ENCODE data around the gene CRX. TPM values are rescaled to one million over a fixed set of nuclear protein-coding genes. Genes with fewer than 3 reads are reported as not detected.
"Not testable (repeated sequence)": the region's sequence is repeated elsewhere in the genome, so short reads cannot be mapped to it uniquely, and the experiment has no call there.

CRX gene
- total RNA-seq (0.11 and 0.15 TPM in 2 replicates), polyA plus RNA-seq (0.04 and 0.06 TPM in 2 replicates)

GRCh38 chr19:47821460-47822020 lies at the start of gene CRX:
Gene CRX (plus strand): TSS chr19:47821937. CDS start chr19:47834444, 12,507 bp downstream.
- no peak for DNase-seq (ENCODE audit: low read depth in 1 of 2, low spot score in 1 of 2)
- no peaks in the 10 kb centered on the region for H3K27me3 ChIP-seq

GRCh38 chr19:47776568-47776967 lies 45.2 kb upstream of the CRX start:
- Histone ChIP-seq H3K27ac (no peak overlapping the region), H3K4me1 (ENCODE audit: low read depth) (peaks cover 11% of the 10 kb centered on the region), H3K27me3 (no peaks in the 10 kb centered on the region), H3K9me3 (ENCODE audit: low read depth) (no peaks in the 10 kb centered on the region), H3K36me3 (peaks cover 10% of the 10 kb centered on the region), H3K4me3 (no peak overlapping the region)
- TF ChIP-seq CTCF (IDR thresholded peaks at IDR 0.05; ENCODE audit: low read depth, low read length) = no peak
- DNase-seq (ENCODE audit: low read depth in 1 of 2, low spot score in 1 of 2) = no peak

More at GRCh38 chr19:47821460-47822020, at the start of gene CRX:
- Histone ChIP-seq H3K9me3 (ENCODE audit: low read depth) (no peaks in the 10 kb centered on the region), H3K4me1 (ENCODE audit: low read depth) (peaks cover 11% of the 10 kb centered on the region), H3K27ac (no peak within 1 kb of the TSS), H3K4me3 (no peak within 1 kb of the TSS), H3K36me3 (no peaks in the 10 kb centered on the region)
- TF ChIP-seq CTCF (IDR thresholded peaks at IDR 0.05; ENCODE audit: low read depth, low read length) = no peak

- H3K27ac ChIP-seq = peak overlapping the region; percentile 100
- peaks cover 17% of the 10 kb centered on the region for H3K36me3 ChIP-seq
- H3K4me1 ChIP-seq (ENCODE audit: low read depth) = peaks cover 11% of the 10 kb centered on the region
- peak overlapping the region; percentile 68 for H3K4me3 ChIP-seq
- DNase-seq (ENCODE audit: low read depth in 1 of 2, low spot score in 1 of 2); H3K27me3 ChIP-seq; H3K9me3 ChIP-seq (ENCODE audit: low read depth): not testable (repeated sequence)
These were observed 44.3 kb upstream of the CRX start for GRCh38 chr19:47777245-47778048.

- peak within 1 kb of the TSS; percentile 68 for H3K4me3 ChIP-seq
- peak within 1 kb of the TSS; percentile 100 for H3K27ac ChIP-seq
- no peaks in the 10 kb centered on the region for H3K27me3 ChIP-seq
- no peaks in the 10 kb centered on the region for H3K9me3 ChIP-seq (ENCODE audit: low read depth)
- peaks cover 11% of the 10 kb centered on the region for H3K4me1 ChIP-seq (ENCODE audit: low read depth)
- peaks cover 23% of the 10 kb centered on the region for H3K36me3 ChIP-seq
- no peak for TF ChIP-seq CTCF (IDR thresholded peaks at IDR 0.05; ENCODE audit: low read depth, low read length)
- DNase-seq (ENCODE audit: low read depth in 1 of 2, low spot score in 1 of 2) = peak; percentile 79 to 88
These were observed 43.4 kb upstream of the CRX start, which contains the start of gene SELENOW for GRCh38 chr19:47778049-47778953. Gene SELENOW (plus strand): TSS chr19:47778703. CDS start chr19:47778786, 83 bp downstream.

GRCh38 chr19:47778954-47779351 lies 42.8 kb upstream of the CRX start:
- peak overlapping the region; percentile 100 for H3K27ac ChIP-seq
- no peaks in the 10 kb centered on the region for H3K27me3 ChIP-seq
- peaks cover 11% of the 10 kb centered on the region for H3K4me1 ChIP-seq (ENCODE audit: low read depth)
- H3K9me3 ChIP-seq (ENCODE audit: low read depth) = no peaks in the 10 kb centered on the region
- peak overlapping the region; percentile 68 for H3K4me3 ChIP-seq
- no peak for TF ChIP-seq CTCF (IDR thresholded peaks at IDR 0.05; ENCODE audit: low read depth, low read length)
- peak; percentile 22 to 24 for DNase-seq (ENCODE audit: low read depth in 1 of 2, low spot score in 1 of 2)
- peaks cover 29% of the 10 kb centered on the region for H3K36me3 ChIP-seq
